Measurements from ENCODE around the gene NAGA.
"Not testable (repeated sequence)": the region's sequence is repeated elsewhere in the genome, so short reads cannot be mapped to it uniquely, and the experiment has no call there.

The NAGA gene

DNA sequence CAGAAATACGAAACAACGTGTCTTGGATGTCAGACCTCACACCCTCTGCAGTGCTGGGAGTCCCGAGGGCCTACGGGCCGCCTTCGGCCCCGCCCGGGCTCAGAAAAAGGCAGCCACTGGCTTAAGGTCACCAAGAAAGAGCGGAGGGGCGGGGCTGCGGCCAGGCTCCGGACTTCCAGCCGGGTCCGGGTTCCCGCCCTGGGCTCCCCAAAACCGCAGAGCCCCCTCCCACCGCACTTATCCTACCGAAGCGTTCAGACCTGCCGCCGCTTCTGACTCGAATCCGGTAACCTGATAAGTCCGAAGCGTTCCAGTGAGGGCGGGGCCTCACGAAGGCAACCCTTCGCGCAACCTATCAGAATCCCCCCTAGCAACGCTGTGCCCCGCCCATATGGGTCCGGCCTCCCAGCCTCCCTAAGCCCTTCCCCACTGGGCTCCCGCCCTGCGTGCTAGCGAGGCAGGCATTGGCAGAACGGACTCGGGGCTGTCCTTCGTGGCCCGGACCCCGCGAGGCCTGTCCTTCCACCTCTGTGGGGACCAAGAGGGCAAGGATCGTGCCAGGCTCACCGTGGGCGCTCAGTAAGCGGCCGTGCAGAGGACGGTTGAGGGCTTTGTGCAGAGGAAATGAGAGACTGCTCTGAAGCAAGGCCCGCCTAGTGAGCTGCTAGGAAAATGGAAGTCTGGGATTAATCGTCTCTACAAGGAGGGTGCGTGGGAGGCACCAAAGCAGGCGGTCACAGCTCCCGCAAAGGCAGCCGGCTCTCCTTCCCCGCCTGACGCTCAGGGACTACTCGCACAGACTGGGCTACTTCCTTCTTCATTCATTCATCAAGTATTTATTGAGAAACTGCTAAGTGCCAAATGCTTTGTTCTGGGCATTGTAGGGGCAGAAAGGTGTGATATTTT, at the start of gene NAGA:
NAGA (minus strand) TSS at position 296 of the 906 bp plus-strand sequence. CDS start 515 bp downstream, outside the sequence.
- peak; percentile 95 for DNase-seq (ENCODE audit: low spot score)

DNA sequence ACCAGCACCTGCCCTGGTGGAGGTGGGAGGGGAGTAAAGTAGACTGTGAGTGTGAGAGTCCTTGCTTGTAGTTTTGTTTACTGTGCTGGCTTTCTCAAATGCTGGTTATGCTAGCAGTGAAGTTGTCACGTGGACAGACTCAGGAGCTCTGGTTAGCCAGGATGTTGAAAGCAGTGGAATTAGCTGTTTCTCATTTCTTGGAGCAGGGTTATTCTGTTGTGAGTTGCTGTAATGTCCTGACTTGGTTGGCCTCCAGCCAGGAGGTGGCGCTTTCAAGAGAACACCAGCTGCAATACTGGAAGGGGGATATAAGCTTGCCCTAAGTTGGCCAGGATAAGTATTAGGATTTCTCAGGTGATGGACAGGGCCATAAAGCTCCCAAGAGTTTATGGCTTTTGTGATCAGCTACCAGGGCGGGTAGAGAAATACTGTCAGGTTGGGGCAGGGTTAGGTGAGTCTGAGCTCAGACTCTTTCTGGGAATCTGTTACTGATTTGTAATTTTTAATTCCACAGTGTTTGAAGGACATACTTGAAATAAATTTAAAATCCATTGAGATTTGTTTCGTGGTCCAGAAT, 46.3 kb upstream of the NAGA start:
- TF ChIP-seq, protein P1, sequence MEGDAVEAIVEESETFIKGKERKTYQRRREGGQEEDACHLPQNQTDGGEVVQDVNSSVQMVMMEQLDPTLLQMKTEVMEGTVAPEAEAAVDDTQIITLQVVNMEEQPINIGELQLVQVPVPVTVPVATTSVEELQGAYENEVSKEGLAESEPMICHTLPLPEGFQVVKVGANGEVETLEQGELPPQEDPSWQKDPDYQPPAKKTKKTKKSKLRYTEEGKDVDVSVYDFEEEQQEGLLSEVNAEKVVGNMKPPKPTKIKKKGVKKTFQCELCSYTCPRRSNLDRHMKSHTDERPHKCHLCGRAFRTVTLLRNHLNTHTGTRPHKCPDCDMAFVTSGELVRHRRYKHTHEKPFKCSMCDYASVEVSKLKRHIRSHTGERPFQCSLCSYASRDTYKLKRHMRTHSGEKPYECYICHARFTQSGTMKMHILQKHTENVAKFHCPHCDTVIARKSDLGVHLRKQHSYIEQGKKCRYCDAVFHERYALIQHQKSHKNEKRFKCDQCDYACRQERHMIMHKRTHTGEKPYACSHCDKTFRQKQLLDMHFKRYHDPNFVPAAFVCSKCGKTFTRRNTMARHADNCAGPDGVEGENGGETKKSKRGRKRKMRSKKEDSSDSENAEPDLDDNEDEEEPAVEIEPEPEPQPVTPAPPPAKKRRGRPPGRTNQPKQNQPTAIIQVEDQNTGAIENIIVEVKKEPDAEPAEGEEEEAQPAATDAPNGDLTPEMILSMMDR (IDR thresholded peaks at IDR 0.05; ENCODE audit: extremely low read depth, missing control alignments) = peak; percentile 9
- no peak for DNase-seq (ENCODE audit: low spot score)

More for the DNA sequence above, at the start of gene NAGA:
- TF ChIP-seq, protein P1 (IDR thresholded peaks at IDR 0.05; ENCODE audit: extremely low read depth, missing control alignments) = no peak

DNA sequence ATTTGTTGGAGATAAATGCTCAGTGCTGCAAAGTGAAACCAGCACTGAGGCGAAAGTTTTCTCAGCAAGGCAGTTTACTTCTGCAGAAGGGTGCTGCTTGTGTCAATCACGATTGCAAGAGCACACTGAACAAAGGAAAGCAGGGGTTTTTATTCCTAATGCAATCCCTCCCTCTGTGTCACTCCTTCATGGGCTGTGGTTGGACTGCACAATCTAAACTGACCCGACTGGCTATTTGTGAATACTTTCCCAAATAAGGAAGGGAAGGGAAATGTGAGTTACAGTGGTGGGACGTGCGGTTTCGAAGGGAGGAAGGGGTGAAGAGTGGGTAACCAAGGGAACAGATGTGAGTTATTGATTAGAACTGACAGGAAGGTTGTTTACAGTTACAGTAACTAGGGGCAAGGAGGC, 44.8 kb upstream of the NAGA start:
- not testable (repeated sequence) for DNase-seq (ENCODE audit: low spot score)

DNA sequence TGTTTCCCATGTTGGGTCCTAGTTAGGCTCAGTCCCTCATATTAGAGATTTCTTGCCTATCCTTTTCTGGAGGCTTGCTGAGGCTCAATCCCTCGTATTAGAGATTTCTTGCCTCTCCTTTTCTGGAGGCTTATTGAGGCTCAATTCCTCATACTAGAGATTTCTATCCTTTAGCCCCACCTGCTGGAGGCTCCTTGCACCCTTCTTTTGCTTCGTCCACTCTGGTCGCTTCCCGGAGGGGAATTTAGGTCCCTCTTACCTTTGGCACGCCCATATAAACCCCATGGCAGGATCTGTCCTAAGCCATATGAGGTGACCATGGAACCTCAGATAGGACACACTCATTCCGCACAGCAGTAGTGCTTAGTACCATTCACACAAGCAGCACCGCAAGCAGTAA, 44.1 kb upstream of the NAGA start:
- no peak for DNase-seq (ENCODE audit: low spot score)
- TF ChIP-seq, protein P1 (IDR thresholded peaks at IDR 0.05; ENCODE audit: extremely low read depth, missing control alignments) = no peak

DNA sequence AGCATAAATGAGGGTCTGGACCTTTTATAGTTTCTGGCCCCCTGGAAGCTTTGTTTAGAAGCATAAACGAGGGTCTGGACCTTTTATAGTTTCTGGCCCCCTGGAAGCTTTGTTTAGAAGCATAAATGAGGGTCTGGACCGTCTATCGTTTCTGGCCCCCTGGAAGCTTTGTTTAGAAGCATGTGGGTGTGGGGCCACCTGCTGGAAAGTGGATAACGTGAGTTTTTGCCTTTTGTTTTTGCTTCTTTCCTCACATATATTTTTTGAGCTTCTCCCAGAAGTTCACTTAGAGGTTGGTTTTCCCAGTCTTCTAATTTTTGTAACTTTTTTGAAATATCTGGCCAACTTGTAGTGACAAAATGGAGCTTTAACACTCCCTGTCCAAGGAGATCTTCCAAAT, 42.2 kb upstream of the NAGA start:
- DNase-seq (ENCODE audit: low spot score) = not testable (repeated sequence)

DNA sequence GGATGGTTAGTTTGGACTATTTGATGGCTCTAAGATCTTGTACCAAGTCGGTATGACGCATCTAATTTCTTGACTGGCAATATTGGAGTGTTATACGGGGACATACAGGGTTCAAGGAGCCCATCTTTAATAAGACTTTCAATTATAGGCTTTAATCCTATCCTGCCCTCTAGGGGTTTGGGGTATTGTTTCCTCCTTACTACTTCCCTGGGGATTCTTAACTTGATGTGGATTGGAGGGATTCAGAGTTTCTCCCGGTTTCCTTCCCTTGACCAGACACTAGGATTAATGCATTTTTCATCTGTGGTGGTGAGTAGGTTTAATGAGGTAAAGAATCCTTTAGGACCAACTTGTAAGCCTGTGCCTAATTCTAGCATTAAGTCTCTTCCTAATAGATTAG, 41.2 kb upstream of the NAGA start:
- no peak for DNase-seq (ENCODE audit: low spot score)
- TF ChIP-seq, protein P1 (IDR thresholded peaks at IDR 0.05; ENCODE audit: extremely low read depth, missing control alignments) = no peak

DNA sequence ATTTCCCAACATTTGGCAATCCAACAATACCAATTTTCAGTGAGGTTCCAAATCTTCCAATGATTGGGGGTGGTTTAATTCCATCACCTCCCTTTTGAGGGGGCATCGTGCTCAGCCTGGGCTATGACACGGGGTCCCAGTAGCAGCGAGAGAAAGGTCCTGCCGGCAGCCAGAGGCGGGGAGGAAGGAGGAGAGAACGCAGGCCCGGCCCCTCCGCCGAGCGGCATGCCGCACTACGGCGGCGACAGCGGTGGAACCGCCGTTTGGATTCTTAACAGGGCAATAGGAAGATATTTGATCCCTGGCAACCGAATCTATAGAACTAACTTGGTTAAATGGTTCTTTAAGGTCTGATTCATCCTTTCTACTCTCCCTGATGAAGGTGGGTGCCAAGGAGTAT, 38.2 kb upstream of the NAGA start:
- no peak for DNase-seq (ENCODE audit: low spot score)
- TF ChIP-seq, protein P1 (IDR thresholded peaks at IDR 0.05; ENCODE audit: extremely low read depth, missing control alignments) = no peak

DNA sequence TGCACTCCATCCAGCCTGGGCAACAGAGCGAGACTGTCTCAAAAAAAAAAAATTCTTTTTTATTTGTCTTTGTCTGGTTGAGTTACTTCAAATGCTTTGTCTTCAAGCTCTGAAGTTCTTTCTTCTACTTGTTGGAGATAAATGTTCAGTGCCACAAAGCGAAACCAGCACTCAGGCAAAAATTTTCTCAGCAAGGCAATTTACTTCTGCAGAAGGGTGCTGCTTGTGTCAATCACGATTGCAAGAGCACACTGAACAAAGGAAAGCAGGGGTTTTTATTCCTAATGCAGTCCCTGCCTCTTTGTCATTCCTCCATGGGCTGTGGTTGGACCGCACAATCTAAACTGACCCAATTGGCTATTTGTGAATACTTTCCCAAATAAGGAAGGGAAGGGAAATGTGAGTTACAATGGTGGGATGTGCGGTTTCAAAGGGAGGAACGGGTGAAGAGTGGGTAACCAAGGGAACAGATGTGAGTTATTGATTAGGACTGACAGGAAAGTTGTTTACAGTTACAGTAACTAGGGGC, 33.8 kb upstream of the NAGA start:
- DNase-seq (ENCODE audit: low spot score) = not testable (repeated sequence)

DNA sequence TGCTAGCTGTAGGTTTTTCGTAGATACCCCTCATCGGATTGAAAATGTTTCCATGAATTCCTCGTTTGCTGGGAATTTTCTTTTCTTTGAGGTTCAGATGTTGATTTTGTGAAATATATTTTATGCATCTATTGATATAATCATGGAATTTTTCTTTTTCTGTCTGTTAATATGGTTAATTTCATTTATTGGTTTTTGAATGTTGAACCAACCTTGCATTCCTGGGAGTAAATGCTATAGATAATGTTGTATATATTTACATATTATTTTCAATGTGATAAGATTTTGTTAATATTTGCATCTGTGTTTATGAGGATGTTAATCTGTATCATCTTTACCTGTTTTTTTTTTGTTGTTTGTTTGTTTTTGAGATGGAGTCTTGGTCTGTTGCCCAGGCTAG, 30.6 kb upstream of the NAGA start:
- TF ChIP-seq, protein P1 (IDR thresholded peaks at IDR 0.05; ENCODE audit: extremely low read depth, missing control alignments) = no peak
- DNase-seq (ENCODE audit: low spot score) = no peak

Data from GM20000 (cell line).